ENCODE measurements around the gene NALCN.

Gene NALCN

DNA sequence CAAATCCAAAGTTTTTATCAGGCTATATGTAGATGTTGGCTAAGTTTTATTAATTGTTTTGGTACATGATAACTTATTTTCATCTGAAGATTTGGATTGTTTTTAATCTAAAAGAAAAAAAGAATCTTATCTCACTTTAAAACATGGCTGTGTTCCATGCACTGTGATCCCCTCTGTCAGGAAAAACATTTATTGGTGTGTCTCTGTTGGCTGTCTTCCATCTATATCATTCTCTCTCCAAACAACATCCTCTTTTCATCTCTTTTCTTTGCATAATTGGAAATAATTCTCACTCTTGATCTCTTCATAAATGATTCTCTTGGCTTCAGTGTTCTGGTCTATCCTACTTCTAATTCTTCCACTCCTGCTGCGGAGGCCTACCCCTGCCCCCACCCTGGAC lies 4.2 kb downstream of the NALCN start:
- no peak for DNase-seq

- DNase-seq, result no peak
These were observed 7.2 kb downstream of the NALCN start for GRCh38 chr13:101408992-101409656.

GRCh38 chr13:101408154-101408553 lies 8.2 kb downstream of the NALCN start:
- DNase-seq, result no peak

DNA sequence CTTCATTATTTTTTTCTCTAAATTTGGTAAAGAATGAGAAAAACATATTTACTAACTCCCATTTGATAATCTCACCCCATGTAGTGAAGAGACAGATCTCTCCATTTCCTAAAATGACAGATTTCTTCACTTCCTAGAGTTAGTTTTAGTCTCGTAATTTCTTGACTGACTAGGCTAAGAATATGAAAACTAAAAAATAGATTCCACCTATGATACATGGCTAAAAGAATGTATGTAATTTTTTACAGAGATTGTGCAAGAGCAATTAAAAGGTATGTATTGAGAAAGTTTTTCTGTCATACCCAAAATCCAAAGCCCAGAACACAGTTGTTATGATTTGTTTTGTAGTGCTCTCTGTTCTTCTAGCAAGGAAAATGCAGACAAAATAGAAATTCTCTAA lies 9.5 kb downstream of the NALCN start:
- DNase-seq, result no peak

DNA sequence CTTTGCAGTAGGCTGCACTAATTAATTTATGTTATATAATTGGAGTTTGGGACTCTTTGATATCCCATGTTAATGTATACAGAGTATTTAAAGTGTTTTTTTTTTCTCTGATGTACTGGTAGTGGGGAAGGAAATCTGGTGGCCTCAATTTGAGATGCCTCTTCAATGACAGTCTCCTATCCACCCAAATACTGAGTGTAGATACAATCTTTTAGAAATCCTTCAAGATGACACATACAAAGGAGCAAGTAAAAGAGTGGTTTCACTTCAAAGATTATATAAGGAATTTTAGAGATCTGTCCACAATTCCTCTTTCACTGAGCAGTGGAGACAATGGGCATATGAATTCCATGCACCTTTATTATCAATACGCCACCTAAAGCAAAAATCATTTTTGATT lies 15.1 kb downstream of the NALCN start:
- DNase-seq, result no peak

GRCh38 chr13:101399365-101399764 lies 16.9 kb downstream of the NALCN start:
- no peak for DNase-seq

- no peak for DNase-seq
These were observed 17.4 kb downstream of the NALCN start for GRCh38 chr13:101398920-101399319.

- DNase-seq, result no peak
These were observed 18.1 kb downstream of the NALCN start for GRCh38 chr13:101398191-101398590.

GRCh38 chr13:101397742-101398141 lies 18.6 kb downstream of the NALCN start:
- DNase-seq, result no peak

DNA sequence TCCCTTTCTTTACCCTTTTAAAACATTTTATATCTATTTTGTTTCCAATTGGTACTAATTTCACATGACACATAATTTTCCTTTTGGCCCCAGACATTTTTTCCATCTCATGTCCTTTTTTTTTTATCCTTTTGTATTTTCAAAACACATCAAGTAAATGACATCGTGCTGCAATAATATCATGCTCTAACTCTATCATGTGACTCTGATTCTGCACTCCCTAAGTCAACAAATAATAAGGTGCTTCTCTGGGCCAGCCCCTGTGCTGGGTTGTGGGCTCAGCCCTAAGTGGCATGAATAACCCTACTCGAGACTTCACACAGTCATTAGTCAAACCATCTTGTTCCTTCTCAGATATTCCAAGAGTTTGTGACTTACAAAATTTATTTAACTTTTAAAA lies 21.7 kb downstream of the NALCN start:
- DNase-seq, result no peak

DNA sequence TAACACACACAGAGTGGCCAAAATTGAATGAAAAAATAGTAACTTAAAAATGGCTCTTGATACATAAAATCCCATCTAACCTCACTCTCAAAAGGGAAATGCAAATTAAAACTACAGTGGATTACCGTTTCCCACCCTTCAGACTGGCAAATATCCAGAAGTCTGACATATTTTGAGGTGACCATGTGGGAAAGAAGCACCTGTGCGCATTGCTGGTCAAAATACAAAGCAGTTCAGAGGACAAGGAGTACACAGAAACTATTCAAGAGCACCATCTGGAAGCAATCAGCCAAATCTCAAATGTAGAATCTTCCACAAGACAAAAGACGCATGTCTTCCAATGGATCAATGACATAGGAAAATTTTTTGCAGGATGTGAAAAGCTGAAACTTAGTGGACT lies 23.2 kb downstream of the NALCN start:
- no peak for DNase-seq

DNA sequence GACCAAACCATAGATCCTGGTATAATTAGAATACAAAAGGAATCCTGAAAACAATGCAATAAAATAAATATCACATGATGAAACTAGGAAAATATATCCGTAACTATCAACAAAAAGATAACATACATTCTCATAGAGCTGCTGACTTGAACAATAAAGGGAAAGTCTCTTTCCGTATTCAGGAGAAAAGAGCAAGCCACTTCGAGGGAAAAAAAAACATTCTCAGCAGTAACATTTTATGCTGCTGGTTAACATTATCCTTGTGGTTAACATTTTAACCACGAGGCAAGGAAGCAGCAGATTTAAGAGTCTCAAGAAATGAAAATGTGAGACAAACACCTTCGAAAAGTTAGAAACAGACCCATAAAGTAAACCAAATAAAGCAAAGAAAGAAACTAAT lies 25.8 kb downstream of the NALCN start:
- DNase-seq, result no peak

GRCh38 chr13:101384929-101385328 lies 31.4 kb downstream of the NALCN start:
- no peak for DNase-seq

DNA sequence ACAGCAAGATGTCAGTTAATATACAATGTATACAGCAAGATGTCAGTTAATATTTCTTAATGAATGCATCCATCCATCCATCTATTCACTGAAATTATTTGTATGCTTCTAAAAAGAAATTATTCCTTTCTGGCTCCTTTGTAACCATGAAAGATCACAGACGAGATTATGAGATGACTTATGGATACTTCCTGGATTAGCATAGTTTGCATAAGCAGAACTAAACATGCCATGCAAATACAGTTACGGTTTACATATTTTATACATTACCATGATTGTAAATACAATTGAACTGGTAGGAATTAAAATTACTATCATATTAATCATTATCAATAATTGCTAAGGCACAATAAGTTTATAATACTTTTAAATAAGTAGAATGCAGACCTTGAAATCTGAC lies 32.7 kb downstream of the NALCN start:
- DNase-seq, result no peak

DNA sequence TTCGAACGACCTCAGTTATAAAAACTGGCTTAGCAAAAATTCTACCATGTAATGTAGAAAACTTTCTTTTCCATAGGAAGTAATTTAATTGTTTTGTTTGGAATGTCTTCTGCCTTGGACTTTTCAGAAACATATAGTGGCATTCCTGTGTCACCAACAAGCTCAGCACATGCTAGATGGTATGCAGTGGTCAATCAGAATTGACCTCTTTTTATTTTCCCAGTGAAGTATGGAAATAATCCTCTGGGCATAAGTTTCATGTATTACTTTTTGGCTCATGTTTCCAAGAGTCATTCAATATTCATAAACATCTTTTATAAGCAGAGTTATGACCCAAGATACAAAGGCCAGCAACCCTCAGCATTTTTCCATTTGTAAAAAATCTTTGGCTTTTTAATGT lies 33.6 kb downstream of the NALCN start:
- no peak for DNase-seq

- no peak for DNase-seq
These were observed 34.2 kb downstream of the NALCN start for GRCh38 chr13:101382086-101382485.

GRCh38 chr13:101360525-101360924 lies 55.8 kb downstream of the NALCN start:
- no peak for DNase-seq

DNA sequence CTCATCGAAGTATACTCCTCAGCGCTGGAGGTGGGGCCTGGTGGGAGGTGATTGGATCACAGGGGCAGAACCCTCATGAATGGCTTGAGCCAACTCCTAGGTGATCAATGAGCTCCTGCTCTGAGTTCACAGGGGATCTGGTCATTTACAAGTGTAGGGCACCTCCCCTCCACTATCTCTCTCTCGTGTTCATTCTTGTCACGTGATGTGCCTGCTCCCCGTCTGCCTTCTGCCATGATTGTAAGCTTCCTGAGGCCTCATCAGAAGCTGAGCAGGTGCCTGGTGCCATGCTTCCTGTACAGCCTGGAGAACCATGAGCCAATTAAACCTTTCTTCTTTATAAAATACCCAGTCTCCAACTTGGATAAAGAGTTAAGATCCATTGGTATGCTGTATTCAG lies 61.4 kb downstream of the NALCN start:
- DNase-seq, result no peak

- DNase-seq, result no peak
These were observed 69.2 kb downstream of the NALCN start for GRCh38 chr13:101346942-101347728.

- DNase-seq, result no peak
These were observed 70.1 kb downstream of the NALCN start for GRCh38 chr13:101346161-101346560.

- DNase-seq, result no peak
These were observed 73.0 kb downstream of the NALCN start for GRCh38 chr13:101343128-101343787.

- no peak for DNase-seq
These were observed 74.8 kb downstream of the NALCN start for GRCh38 chr13:101341464-101341863.

- no peak for DNase-seq
These were observed 77.1 kb downstream of the NALCN start for GRCh38 chr13:101339202-101339601.

DNA sequence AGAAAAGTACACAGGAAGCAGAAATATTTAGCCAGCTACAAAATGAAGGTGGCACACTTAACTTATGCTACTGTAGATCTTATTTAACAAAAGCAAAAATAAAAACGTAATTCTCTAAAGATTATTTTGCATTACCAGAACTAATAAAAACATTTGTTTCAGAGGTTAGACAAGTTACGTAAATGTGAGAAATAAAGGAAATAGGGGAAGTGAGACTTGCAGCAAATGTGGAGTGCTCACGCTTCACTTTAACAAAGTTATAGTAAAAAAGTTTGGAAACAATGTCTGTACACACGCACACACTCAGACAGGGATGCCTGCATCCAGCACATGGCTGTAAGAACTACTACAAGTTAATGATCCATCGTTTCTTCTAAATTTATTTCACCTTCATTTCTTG lies 83.7 kb downstream of the NALCN start:
- DNase-seq, result no peak
